Measurements from ENCODE around the gene SURF4.
"Not testable (repeated sequence)": the region's sequence is repeated elsewhere in the genome, so short reads cannot be mapped to it uniquely, and the experiment has no call there.

Gene SURF4

GRCh38 chr9:133333566-133333965 lies 42.3 kb downstream of the SURF4 start:
- DNase-seq (ENCODE audit: low read depth), result no peak

GRCh38 chr9:133333011-133333410 lies 42.8 kb downstream of the SURF4 start:
- no peak for DNase-seq (ENCODE audit: low read depth)

- DNase-seq (ENCODE audit: low read depth), result no peak
These were observed 43.5 kb downstream of the SURF4 start for GRCh38 chr9:133332381-133332730.

GRCh38 chr9:133331641-133332380 lies 44.0 kb downstream of the SURF4 start:
- DNase-seq (ENCODE audit: low read depth), result no peak

GRCh38 chr9:133331221-133331620 lies 44.6 kb downstream of the SURF4 start:
- DNase-seq (ENCODE audit: low read depth), result no peak

- not testable (repeated sequence) for DNase-seq (ENCODE audit: low read depth)
These were observed 46.3 kb downstream of the SURF4 start for GRCh38 chr9:133329306-133330156.

GRCh38 chr9:133327834-133328484 lies 47.9 kb downstream of the SURF4 start:
- DNase-seq (ENCODE audit: low read depth), result no peak

- DNase-seq (ENCODE audit: low read depth), result not testable (repeated sequence)
These were observed 48.8 kb downstream of the SURF4 start for GRCh38 chr9:133327021-133327420.

GRCh38 chr9:133323991-133324703 lies 51.7 kb downstream of the SURF4 start:
- no peak for DNase-seq (ENCODE audit: low read depth)

GRCh38 chr9:133323211-133323610 lies 52.6 kb downstream of the SURF4 start:
- no peak for DNase-seq (ENCODE audit: low read depth)

- DNase-seq (ENCODE audit: low read depth), result no peak
These were observed 53.2 kb downstream of the SURF4 start for GRCh38 chr9:133322701-133323100.

- DNase-seq (ENCODE audit: low read depth), result no peak
These were observed 54.4 kb downstream of the SURF4 start for GRCh38 chr9:133321411-133321935.

- no peak for DNase-seq (ENCODE audit: low read depth)
These were observed 55.4 kb downstream of the SURF4 start for GRCh38 chr9:133320421-133320881.

- not testable (repeated sequence) for DNase-seq (ENCODE audit: low read depth)
These were observed 58.3 kb downstream of the SURF4 start for GRCh38 chr9:133317551-133317950.

- no peak for DNase-seq (ENCODE audit: low read depth)
These were observed 59.9 kb downstream of the SURF4 start for GRCh38 chr9:133315997-133316396.

All from activated T-helper 1 cell treated with Interleukin-2 at 50 U/mL for 16 hours (primary cell).